HG03575 (cell line): ENCODE measurements around the gene KDM7A.
"Not testable (repeated sequence)": the region's sequence is repeated elsewhere in the genome, so short reads cannot be mapped to it uniquely, and the experiment has no call there.

Experiments
- ATAC-seq: cut with Tn5 transposase; IDR thresholded peaks from one replicate; pipeline ENCODE4 v1.9.1; 2021; ENCODE audit not compliant: unreplicated experiment, insufficient number of reproducible peaks, low FRiP score; ENCODE audit errors: extremely low read depth

The KDM7A gene

GRCh38 chr7:140202942-140203341, 26.2 kb upstream of the KDM7A start:
- not testable (repeated sequence) for ATAC-seq

- no peak for ATAC-seq
Observed at GRCh38 chr7:140201393-140201792, 24.6 kb upstream of the KDM7A start.

GRCh38 chr7:140200061-140200989, 23.5 kb upstream of the KDM7A start:
- ATAC-seq: no peak

GRCh38 chr7:140197938-140198337, 21.2 kb upstream of the KDM7A start:
- no peak for ATAC-seq

DNA sequence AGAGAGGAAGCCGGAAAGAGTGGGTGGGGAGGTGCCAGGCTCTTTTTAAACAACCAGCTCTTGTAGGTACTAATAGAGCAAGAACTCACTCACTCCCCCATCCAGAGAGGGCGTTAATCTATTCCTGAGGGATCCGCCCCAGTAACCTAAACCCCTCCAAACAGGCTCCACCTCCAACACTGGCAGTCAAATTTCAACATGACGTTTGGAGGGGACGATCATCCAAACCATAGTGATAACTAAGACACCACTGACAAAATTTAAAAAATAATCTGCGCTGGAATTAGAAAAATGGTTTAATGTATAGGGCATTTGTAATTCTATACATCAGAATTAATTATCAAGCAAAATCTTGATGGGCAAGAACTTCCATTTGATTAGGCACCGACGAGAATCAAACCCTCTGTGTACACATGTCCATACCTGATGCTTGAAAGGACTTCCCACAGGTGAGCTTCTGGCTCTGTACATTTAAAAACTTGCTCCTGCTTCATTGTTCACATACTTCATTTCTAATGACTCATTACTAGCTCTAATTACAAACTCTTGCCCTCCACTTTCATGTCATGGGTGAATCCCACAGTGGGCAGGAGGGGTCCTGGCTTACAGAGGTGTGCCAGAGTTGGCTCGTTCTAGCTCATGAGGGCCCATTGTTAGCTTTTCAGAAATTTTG, 20.6 kb upstream of the KDM7A start:
- no peak for ATAC-seq

GRCh38 chr7:140196361-140197217, 19.8 kb upstream of the KDM7A start:
- ATAC-seq: no peak

- ATAC-seq: no peak
Observed at GRCh38 chr7:140195859-140196258, 19.1 kb upstream of the KDM7A start.

- ATAC-seq: no peak
Observed at GRCh38 chr7:140192620-140193019, 15.8 kb upstream of the KDM7A start.

DNA sequence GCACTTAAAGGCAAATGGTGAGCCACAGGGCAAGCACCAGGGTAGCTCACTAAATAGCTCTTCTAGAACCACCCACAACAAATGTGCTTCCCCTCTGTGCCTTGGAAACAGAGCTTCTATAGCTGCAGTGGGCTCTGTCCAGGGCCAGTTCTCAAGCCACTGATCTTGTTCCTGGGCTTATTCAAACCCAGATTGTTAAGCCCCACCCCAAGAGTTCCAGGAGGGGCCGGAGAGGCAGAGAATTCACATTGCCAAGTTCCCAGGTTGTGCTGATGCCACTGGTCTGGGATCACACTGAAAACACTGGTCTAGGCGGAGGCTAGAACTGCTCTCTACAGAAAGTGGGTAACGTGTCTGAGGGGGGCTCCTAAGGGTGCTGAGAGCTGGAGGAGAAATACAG, 15.4 kb upstream of the KDM7A start:
- ATAC-seq: no peak

DNA sequence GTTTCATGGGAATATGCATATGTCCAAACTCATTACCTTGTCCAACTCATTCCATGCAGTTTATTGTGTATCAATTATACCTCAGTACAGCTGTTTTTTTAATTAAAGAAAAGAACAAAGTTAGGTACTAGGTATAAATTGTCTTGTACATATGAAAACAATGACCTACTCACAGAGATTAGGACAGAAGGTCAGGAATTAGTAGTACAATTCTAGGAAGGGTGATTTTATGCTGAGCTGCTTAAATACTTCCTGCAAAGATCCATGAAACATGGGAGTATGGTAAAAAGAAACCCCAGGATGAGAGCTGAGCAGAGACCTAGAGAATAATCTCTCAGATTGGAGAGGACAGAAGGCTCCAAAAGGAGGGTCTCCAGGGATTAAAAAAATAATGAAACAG, 13.8 kb upstream of the KDM7A start:
- no peak for ATAC-seq

- ATAC-seq: no peak
Observed at GRCh38 chr7:140189917-140190316, 13.1 kb upstream of the KDM7A start.

GRCh38 chr7:140182917-140183316, 6.1 kb upstream of the KDM7A start:
- no peak for ATAC-seq

- no peak for ATAC-seq
Observed at GRCh38 chr7:140179339-140179738, 2.6 kb upstream of the KDM7A start.

DNA sequence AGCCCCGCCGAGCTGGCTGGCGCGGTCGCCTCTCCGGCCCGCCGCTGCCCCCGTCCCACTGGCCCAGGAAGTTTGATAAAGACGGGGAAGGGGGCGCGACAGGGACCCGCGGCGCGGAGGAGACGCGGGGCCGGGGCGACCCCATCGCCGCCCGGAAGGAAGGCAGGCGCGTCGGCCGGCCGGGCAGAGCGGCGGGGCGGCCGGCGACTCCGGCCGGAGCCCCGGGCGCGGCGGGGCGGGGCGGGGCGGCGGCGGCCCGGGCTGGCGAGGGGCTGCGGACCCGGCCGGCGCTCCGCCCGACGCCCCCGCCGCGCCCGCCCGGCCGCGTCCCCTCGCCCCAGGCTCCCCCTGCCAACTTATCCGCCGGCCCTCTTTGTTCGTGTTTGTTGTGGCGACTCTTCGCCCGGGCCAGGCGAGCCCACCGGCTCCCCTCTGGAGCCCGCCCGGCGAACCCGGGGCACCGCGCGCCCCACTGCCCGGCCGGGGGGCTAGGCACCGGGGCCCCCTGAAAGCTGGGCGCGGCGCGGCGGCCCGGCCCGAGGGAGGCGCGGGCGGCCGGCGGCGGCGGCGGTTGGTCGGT, 571 bp downstream of the KDM7A start:
- ATAC-seq: no peak

GRCh38 chr7:140175221-140176121, 1.3 kb downstream of the KDM7A start:
- ATAC-seq: peak; percentile 35

DNA sequence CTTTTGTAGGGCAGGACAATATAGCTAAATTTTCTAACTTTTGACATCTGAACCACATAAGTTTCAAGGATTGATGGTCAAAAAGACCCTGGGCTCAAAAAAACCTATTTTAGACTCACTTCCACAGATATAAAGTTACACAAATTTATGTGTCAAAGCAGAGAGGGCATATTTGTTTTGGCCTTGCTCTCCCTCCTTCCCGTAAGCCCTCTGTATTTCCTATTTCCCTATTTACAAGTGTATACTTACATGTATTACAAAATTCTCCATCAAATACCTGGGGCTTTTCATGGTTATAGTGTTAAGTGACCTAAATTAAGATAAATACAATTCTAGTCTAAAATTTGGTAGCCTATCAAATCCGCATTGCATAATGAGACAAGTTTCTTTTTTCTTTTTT, 2.6 kb downstream of the KDM7A start:
- ATAC-seq: no peak

- no peak for ATAC-seq
Observed at GRCh38 chr7:140170375-140170774, 6.4 kb downstream of the KDM7A start.

DNA sequence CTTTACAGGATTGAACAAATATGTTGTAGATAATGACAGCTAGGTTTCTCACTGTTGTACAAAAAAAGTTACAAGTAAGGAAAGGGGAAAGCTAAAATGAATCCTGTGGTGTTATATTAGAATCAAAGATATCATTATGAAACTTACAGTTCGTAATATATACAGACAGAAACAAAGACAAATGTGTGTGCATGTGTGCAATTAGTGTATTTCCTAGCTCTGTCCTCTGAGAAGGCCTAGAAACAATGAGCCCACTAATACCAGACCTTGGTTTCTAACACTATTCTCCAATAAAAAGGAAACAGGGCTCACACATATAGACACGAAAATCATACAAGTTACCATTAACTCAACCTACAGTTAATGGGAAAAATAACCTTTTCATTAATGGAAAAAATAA, 8.0 kb downstream of the KDM7A start:
- no peak for ATAC-seq
